H1 (cell line): ENCODE measurements around the gene STRIP2. TPM values are rescaled to one million over a fixed set of nuclear protein-coding genes. Genes with fewer than 3 reads are reported as not detected.

Experiments used
- CBX5 ChIP-seq: fragments of 300-800, 300-1000 bp; sonication (generic); IDR thresholded peaks from 2 replicates; pipeline ENCODE4 v1.7.1; 2016; ENCODE audit warnings: antibody characterized with exemption, low read length, low read depth
- CREB1 ChIP-seq: IDR thresholded peaks from 2 replicates; pipeline ENCODE4 v1.6.1; 2012; ENCODE audit warnings: inconsistent platforms
- KDM1A ChIP-seq: fragments of 200-600, 300-600 bp; sonication (generic); IDR thresholded peaks from 2 replicates; pipeline ENCODE4 v1.7.1; 2016; ENCODE audit warnings: mild to moderate bottlenecking, low read length, borderline replicate concordance
- NANOG ChIP-seq: IDR thresholded peaks from 2 replicates; pipeline ENCODE4 v1.6.1; 2011; ENCODE audit warnings: low read length, low read depth, mild to moderate bottlenecking, inconsistent platforms; ENCODE audit not compliant: insufficient read depth, poor library complexity, severe bottlenecking
- SRF ChIP-seq: IDR thresholded peaks from 2 replicates; pipeline ENCODE4 v1.6.1; 2011; ENCODE audit warnings: mild to moderate bottlenecking, low read depth, low read length, moderate library complexity
- polyA plus RNA-seq, 7 experiments: library from polyadenylated mRNA; depleted of rRNA in 3 of 7; stranded (reverse) in 5 of 7; unstranded in 2 of 7; fragments of >200 nt in 5 of 7; fragments of 200-250 nt in 2 of 7; gene quantifications; 1 replicate in 5 of 7; 2 replicates in 1 of 7; 4 replicates in 1 of 7; pipeline versions ENCODE4 v1.2.1 to v1.2.3, GENCODE V29; 2011 to 2013; ENCODE audit warnings: missing spikeins in 2 of 7, mixed read lengths in 2 of 7
- total RNA-seq: library from RNA; stranded (reverse); fragmentation: NEBNext Ultra II Directional; extraction: Animal tissue kit (Norgen Biotek cat#: 25700); gene quantifications from 2 replicates; pipeline ENCODE4 v1.2.1, GENCODE V29; 2021

STRIP2 gene
- total and polyA plus RNA-seq, 2 of the 8 experiments (the other 6 are each of a cell fraction or from before 2014, with no cell fraction given): 5.3 to 8.2 TPM

GRCh38 chr7:129494041-129494440, 59.8 kb downstream of the STRIP2 start (continued):
- TF ChIP-seq CBX5 (no peak), CREB1 (no peak), SRF (no peak), KDM1A (no peak), NANOG (no peak)
- TF ChIP-seq, all 59 proteins: peak for 0
